HepG2 (cell line): ENCODE data around the gene CCDC148. TPM values are rescaled to one million over a fixed set of nuclear protein-coding genes. Genes with fewer than 3 reads are reported as not detected.

Source experiments
- ATAC-seq: fragments of 200-7000 bp; cut with Tn5 transposase; 3 replicates; pipeline ENCODE4 v1.9.1; 2020; ENCODE audit warnings: mild to moderate bottlenecking, moderate library complexity
- BruUV-seq: library from RNA; stranded (reverse); fragments of 400-500 nt; replicated peaks from 2 replicates; lab custom pipeline; 2021; lab: Mats Ljungman, UMichigan
- CTCF ChIA-PET: fragments of 300-600 bp; formaldehyde crosslinking; extraction: SDS; loops from one replicate; lab custom pipeline; 2021; ENCODE audit warnings: low total read pairs, inconsistent platforms, low intra/inter-chr PET ratio; lab: Yijun Ruan, JAX
- POLR2A ChIA-PET: fragments of 350-600 bp; sonication (Branson Sonifier 250); formaldehyde crosslinking; loops from one replicate; lab custom pipeline; 2020; ENCODE audit warnings: antibody characterized with exemption, inconsistent platforms; lab: Yijun Ruan, JAX
- DNase-seq: peaks from one replicate; pipeline ENCODE4 v3.0.0-alpha.2; 2015; ENCODE audit warnings: low spot score
- FAIRE-seq: peaks from 3 replicates; lab custom pipeline; 2011; peaks lifted over from hg19 to GRCh38; lab: Jason Lieb, UNC
- H2AFZ ChIP-seq: one replicate; pipeline ENCODE4 v1.6.1; 2011; ENCODE audit warnings: low read length, inconsistent platforms
- H3K27ac ChIP-seq: fragments of 300-600 bp; 3 replicates; pipeline ENCODE4 v1.8.0; 2011; ENCODE audit warnings: mixed run types, mild to moderate bottlenecking, mixed read lengths, low read length, inconsistent platforms; ENCODE audit not compliant: insufficient read depth; ENCODE audit errors: extremely low read length
- H3K27me3 ChIP-seq, 2 experiments: fragments of 200-600 bp in 1 of 2; 2 replicates in 1 of 2; 3 replicates in 1 of 2; pipeline versions ENCODE4 v1.6.0 to v1.8.0; 2011; ENCODE audit warnings: low read length in 2 of 2, mild to moderate bottlenecking in 2 of 2, moderate library complexity in 2 of 2, inconsistent platforms in 1 of 2; ENCODE audit not compliant: insufficient read depth in 2 of 2, control insufficient read depth in 1 of 2
- H3K36me3 ChIP-seq, 2 experiments: fragments of 200-600 bp in 1 of 2; replicated peaks in 1 of 2; 2 replicates in 1 of 2; 3 replicates in 1 of 2; pipeline versions ENCODE4 v1.5.1 to v1.8.0; 2011; ENCODE audit warnings: low read length in 2 of 2, inconsistent platforms in 1 of 2; ENCODE audit not compliant: insufficient read depth in 2 of 2, control insufficient read depth in 1 of 2
- H3K4me1 ChIP-seq: 2 replicates; pipeline ENCODE4 v1.5.1; 2012; ENCODE audit warnings: low read length, inconsistent platforms; ENCODE audit not compliant: insufficient read depth
- H3K4me2 ChIP-seq: 2 replicates; pipeline ENCODE4 v1.6.0; 2011; ENCODE audit warnings: low read depth, low read length, inconsistent platforms
- H3K4me3 ChIP-seq, 3 experiments: fragments of 200-600 bp in 1 of 3; sonication (generic), shearing (Covaris generic) in 1 of 3; replicated peaks in 1 of 3; 2 replicates each; pipeline ENCODE4 v1.5.1; 2011 to 2016; ENCODE audit warnings: low read length in 3 of 3, inconsistent platforms in 2 of 3, low read depth in 2 of 3, mild to moderate bottlenecking in 2 of 3, control low read depth in 1 of 3, mixed read lengths in 1 of 3; ENCODE audit not compliant: insufficient read depth in 1 of 3
- H3K79me2 ChIP-seq: one replicate; pipeline ENCODE4 v1.6.1; 2011; ENCODE audit warnings: low read length, inconsistent platforms; ENCODE audit not compliant: insufficient read depth
- H3K9ac ChIP-seq: 2 replicates; pipeline ENCODE4 v1.6.0; 2011; ENCODE audit warnings: mild to moderate bottlenecking, low read depth, low read length, inconsistent platforms; ENCODE audit not compliant: insufficient read depth
- H3K9me3 ChIP-seq: 2 replicates; pipeline ENCODE4 v1.5.1; 2012; ENCODE audit warnings: mild to moderate bottlenecking, low read length
- H4K20me1 ChIP-seq: 2 replicates; pipeline ENCODE4 v1.6.0; 2011; ENCODE audit warnings: inconsistent platforms, mild to moderate bottlenecking, low read length, moderate library complexity; ENCODE audit not compliant: insufficient read depth
- ATRX ChIP-seq: sonication (generic); formaldehyde crosslinking; IDR thresholded peaks from 2 replicates; pipeline ENCODE4 v1.4.0; 2020; ENCODE audit warnings: missing genetic modification reagents, borderline replicate concordance
- HDAC1 ChIP-seq: sonication (generic); formaldehyde crosslinking; IDR thresholded peaks from 2 replicates; pipeline ENCODE4 v1.5.1; 2020; ENCODE audit warnings: mild to moderate bottlenecking, missing genetic modification reagents
- POGZ ChIP-seq: sonication (generic); formaldehyde crosslinking; IDR thresholded peaks from 2 replicates; pipeline ENCODE4 v1.4.0; 2020; ENCODE audit warnings: mild to moderate bottlenecking, missing genetic modification reagents
- SKI ChIP-seq: fragments of 450-650 bp; IDR thresholded peaks from one replicate; pipeline ENCODE4 v1.6.1; 2018; ENCODE audit warnings: mild to moderate bottlenecking; ENCODE audit not compliant: partially characterized antibody
- ZNF382 ChIP-seq: sonication (generic); formaldehyde crosslinking; IDR thresholded peaks from 2 replicates; pipeline ENCODE4 v1.5.0; 2020; ENCODE audit warnings: missing genetic modification reagents, mild to moderate bottlenecking, borderline replicate concordance
- WGBS: methylation state at CpG from one replicate; pipeline ENCODE4 v1.1.6; 2017; ENCODE audit warnings: low lambda C conversion rate; 5-methylcytosine and 5-hydroxymethylcytosine counted together
- in situ Hi-C: cut with HindIII; loops from 2 replicates; pipeline ENCODE4 v1.10.0; 2017; ENCODE audit warnings: low pct_unique_long_range_greater_than_20kb; ENCODE audit not compliant: extremely low pct_ligation_motif_present
- intact Hi-C: fragments of 100-400 bp; cut with micrococcal nuclease; formaldehyde crosslinking; loops from one replicate; pipeline ENCODE4 v1.10.0; 2022; ENCODE audit not compliant: unreplicated experiment
- polyA plus RNA-seq, 8 experiments: library from polyadenylated mRNA; depleted of rRNA in 3 of 8; stranded (reverse) in 7 of 8; unstranded in 1 of 8; fragments of >200 nt; fragmentation: Illumina TruSeq in 4 of 8; extraction: Trizol in 4 of 8; gene quantifications; 2 replicates each; pipeline versions ENCODE4 v1.2.1 to v1.2.3, GENCODE V29; 2011 to 2016; ENCODE audit warnings: low read depth in 4 of 8, missing spikeins in 1 of 8, mixed read lengths in 1 of 8; ENCODE audit not compliant: insufficient read depth in 1 of 8
- total RNA-seq, 5 experiments: library from RNA; depleted of rRNA; stranded (reverse); fragments of >200 nt; fragmentation: Illumina TruSeq; extraction: Trizol; gene quantifications; 2 replicates each; pipeline ENCODE4 v1.2.3, GENCODE V29; 2016; ENCODE audit warnings: low read depth in 1 of 5
- TF ChIP-seq, protein P1 (sequence below): sonication (generic); formaldehyde crosslinking; IDR thresholded peaks from 2 replicates; pipeline ENCODE4 v1.5.0; 2020; ENCODE audit warnings: mild to moderate bottlenecking, missing genetic modification reagents, borderline replicate concordance
- TF ChIP-seq, protein P2 (sequence below): sonication (generic); formaldehyde crosslinking; IDR thresholded peaks from 2 replicates; pipeline ENCODE4 v1.9.0; 2021; ENCODE audit warnings: missing genetic modification reagents, borderline replicate concordance

CCDC148 gene
- total and polyA plus RNA-seq, 2 of the 13 experiments (the other 11 are each of a cell fraction or from before 2014, with no cell fraction given): 0.30 to 0.49 TPM

DNA sequence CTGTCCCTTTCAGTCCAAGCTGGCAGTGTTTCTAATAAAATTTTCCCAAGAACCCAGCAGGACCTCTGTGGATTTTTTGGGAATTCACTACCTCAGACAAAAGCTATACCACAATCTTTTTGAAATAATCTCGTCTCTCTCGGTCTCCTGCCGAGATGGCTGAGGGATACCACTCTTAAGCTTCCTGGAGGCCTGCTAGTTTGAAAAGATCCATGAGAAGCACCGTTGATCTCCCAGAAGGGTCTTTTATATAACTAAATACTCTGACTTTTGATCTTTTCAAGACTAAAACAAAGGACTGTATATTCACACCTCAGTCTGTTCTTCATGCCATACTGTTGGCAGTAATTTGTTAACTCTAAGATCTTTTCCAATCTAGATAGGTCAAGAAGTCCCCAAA is 213.2 kb downstream of the CCDC148 start:
- DNase-seq (no peak), FAIRE-seq (no peak), ATAC-seq (no peak)
- no TSS peak for BruUV-seq
- ChIA-PET CTCF (no interaction called here), POLR2A (no interaction called here)
- Histone ChIP-seq H3K4me2 (no peak overlapping the region), H3K27me3 (peaks cover 0 to 22% of the 10 kb centered on the region in 2 experiments; a peak in 3 of 5 replicates), H4K20me1 (no peaks in the 10 kb centered on the region), H3K4me3 (no peak overlapping the region), H2AFZ (no peak overlapping the region), H3K9me3 (no peaks in the 10 kb centered on the region), H3K36me3 (no peaks in the 10 kb centered on the region), H3K27ac (no peak overlapping the region), H3K4me1 (peaks cover 12% of the 10 kb centered on the region; the same call in 1 of the 2 replicates), H3K79me2 (no peaks in the 10 kb centered on the region), H3K9ac (no peak overlapping the region)
- in situ Hi-C loops: no loop called here
- 3% methylated on average over 4 of the region's 4 CpGs for WGBS
- intact Hi-C loops: no loop called here
- TF ChIP-seq ZNF382 (no peak), HDAC1 (CRISPR knock-in tag) (no peak), ATRX (no peak), SKI (no peak), POGZ (CRISPR knock-in tag) (no peak)
- TF ChIP-seq, protein P1, sequence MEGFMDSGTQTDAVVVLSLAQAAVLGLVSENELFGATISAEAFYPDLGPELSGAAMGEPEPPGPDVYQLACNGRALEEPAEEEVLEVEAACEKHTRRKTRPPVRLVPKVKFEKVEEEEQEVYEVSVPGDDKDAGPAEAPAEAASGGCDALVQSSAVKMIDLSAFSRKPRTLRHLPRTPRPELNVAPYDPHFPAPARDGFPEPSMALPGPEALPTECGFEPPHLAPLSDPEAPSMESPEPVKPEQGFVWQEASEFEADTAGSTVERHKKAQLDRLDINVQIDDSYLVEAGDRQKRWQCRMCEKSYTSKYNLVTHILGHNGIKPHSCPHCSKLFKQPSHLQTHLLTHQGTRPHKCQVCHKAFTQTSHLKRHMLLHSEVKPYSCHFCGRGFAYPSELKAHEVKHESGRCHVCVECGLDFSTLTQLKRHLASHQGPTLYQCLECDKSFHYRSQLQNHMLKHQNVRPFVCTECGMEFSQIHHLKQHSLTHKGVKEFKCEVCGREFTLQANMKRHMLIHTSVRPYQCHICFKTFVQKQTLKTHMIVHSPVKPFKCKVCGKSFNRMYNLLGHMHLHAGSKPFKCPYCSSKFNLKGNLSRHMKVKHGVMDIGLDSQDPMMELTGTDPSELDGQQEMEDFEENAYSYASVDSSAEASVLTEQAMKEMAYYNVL (CRISPR knock-in tag): no peak
- TF ChIP-seq, protein P2, sequence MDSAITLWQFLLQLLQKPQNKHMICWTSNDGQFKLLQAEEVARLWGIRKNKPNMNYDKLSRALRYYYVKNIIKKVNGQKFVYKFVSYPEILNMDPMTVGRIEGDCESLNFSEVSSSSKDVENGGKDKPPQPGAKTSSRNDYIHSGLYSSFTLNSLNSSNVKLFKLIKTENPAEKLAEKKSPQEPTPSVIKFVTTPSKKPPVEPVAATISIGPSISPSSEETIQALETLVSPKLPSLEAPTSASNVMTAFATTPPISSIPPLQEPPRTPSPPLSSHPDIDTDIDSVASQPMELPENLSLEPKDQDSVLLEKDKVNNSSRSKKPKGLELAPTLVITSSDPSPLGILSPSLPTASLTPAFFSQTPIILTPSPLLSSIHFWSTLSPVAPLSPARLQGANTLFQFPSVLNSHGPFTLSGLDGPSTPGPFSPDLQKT (CRISPR knock-in tag): no peak
